SK-N-SH (cell line): ENCODE measurements around the gene MYO1F. TPM values are rescaled to one million over a fixed set of nuclear protein-coding genes. Genes with fewer than 3 reads are reported as not detected.

Source experiments
- CTCF ChIA-PET: fragments of 300-600, 350-600 bp; formaldehyde crosslinking; extraction: SDS; loops from one replicate; lab custom pipeline; 2021; lab: Yijun Ruan, JAX
- POLR2A ChIA-PET: fragments of 350-600 bp; sonication (Branson Sonifier 250); formaldehyde crosslinking; extraction: SDS; loops from one replicate; lab custom pipeline; 2020; ENCODE audit warnings: antibody characterized with exemption, inconsistent platforms; lab: Yijun Ruan, JAX
- DNase-seq: peaks from one replicate; pipeline ENCODE4 v3.0.0; 2012
- H2AFZ ChIP-seq: fragments of 200-600 bp; sonication (generic); 2 replicates; pipeline ENCODE4 v1.8.1; 2016; ENCODE audit warnings: antibody characterized with exemption, mild to moderate bottlenecking, low read depth
- H3F3A ChIP-seq: fragments of 200-600 bp; sonication (generic); replicated peaks from 2 replicates; pipeline ENCODE3; 2016; ENCODE audit warnings: antibody characterized with exemption, mild to moderate bottlenecking; ENCODE audit not compliant: insufficient read depth
- H3K27ac ChIP-seq, 2 experiments: fragments of 200-500 bp in 1 of 2; fragments of 200-600 bp in 1 of 2; sonication (Bioruptor generic) in 1 of 2; sonication (generic), shearing (Covaris generic) in 1 of 2; 2 replicates each; pipeline versions ENCODE4 v1.5.1 to v1.6.1; 2014 to 2016; ENCODE audit warnings: low read depth in 2 of 2, inconsistent platforms in 1 of 2, low read length in 1 of 2, mild to moderate bottlenecking in 1 of 2, mixed read lengths in 1 of 2
- H3K27me3 ChIP-seq: fragments of 200-600 bp; sonication (generic), shearing (Covaris generic); 2 replicates; pipeline ENCODE4 v1.6.1; 2016; ENCODE audit warnings: mixed run types; ENCODE audit not compliant: insufficient read depth
- H3K36me3 ChIP-seq, 2 experiments: fragments of 200-500 bp in 1 of 2; fragments of 200-600 bp in 1 of 2; sonication (Bioruptor generic) in 1 of 2; sonication (generic) in 1 of 2; replicated peaks in 1 of 2; 2 replicates each; pipeline versions ENCODE3 to v1.5.1; 2014 to 2016; ENCODE audit warnings: low read length in 1 of 2, mild to moderate bottlenecking in 1 of 2; ENCODE audit not compliant: insufficient read depth in 2 of 2, control insufficient read depth in 1 of 2
- H3K4me1 ChIP-seq, 2 experiments: fragments of 200-500 bp in 1 of 2; fragments of 200-600 bp in 1 of 2; sonication (Bioruptor generic) in 1 of 2; sonication (generic), shearing (Covaris generic) in 1 of 2; 2 replicates each; pipeline versions ENCODE4 v1.5.1 to v1.6.1; 2014 to 2016; ENCODE audit warnings: low read depth in 1 of 2, low read length in 1 of 2, mixed run types in 1 of 2; ENCODE audit not compliant: insufficient read depth in 2 of 2, control insufficient read depth in 1 of 2
- H3K4me2 ChIP-seq: fragments of 200-600 bp; sonication (generic), shearing (Covaris generic); 2 replicates; pipeline ENCODE4 v1.6.1; 2017; ENCODE audit warnings: mixed run types
- H3K4me3 ChIP-seq, 2 experiments: fragments of 200-500 bp in 1 of 2; fragments of 200-600 bp in 1 of 2; sonication (Bioruptor generic) in 1 of 2; sonication (generic), shearing (Covaris generic) in 1 of 2; 2 replicates each; pipeline versions ENCODE4 v1.5.1 to v1.8.1; 2014 to 2016; ENCODE audit warnings: low read depth in 2 of 2, inconsistent platforms in 1 of 2, low read length in 1 of 2, mild to moderate bottlenecking in 1 of 2, mixed read lengths in 1 of 2, moderate library complexity in 1 of 2
- H3K79me2 ChIP-seq: fragments of 200-600 bp; sonication (generic); 2 replicates; pipeline ENCODE4 v1.8.1; 2017; ENCODE audit warnings: mild to moderate bottlenecking; ENCODE audit not compliant: insufficient read depth
- H3K9ac ChIP-seq: fragments of 200-600 bp; sonication (generic); 2 replicates; pipeline ENCODE4 v1.6.1; 2017; ENCODE audit warnings: mixed run types
- H3K9me2 ChIP-seq: fragments of 200-600 bp; sonication (generic); 2 replicates; pipeline ENCODE4 v1.6.1; 2017; ENCODE audit warnings: mixed run types
- H3K9me3 ChIP-seq: fragments of 200-600 bp; sonication (generic); 2 replicates; pipeline ENCODE4 v1.6.1; 2017; ENCODE audit warnings: mixed run types, mild to moderate bottlenecking, moderate library complexity
- H4K20me1 ChIP-seq: fragments of 200-600 bp; sonication (generic); 2 replicates; pipeline ENCODE4 v1.6.1; 2017; ENCODE audit warnings: mild to moderate bottlenecking, mixed run types; ENCODE audit not compliant: insufficient read depth
- CHD2 ChIP-seq: fragments of 150-350 bp; IDR thresholded peaks from 2 replicates; pipeline ENCODE4 v1.6.1; 2018; ENCODE audit warnings: low read length; ENCODE audit not compliant: partially characterized antibody
- CTCF ChIP-seq: fragments of 200-600 bp; sonication (generic); IDR thresholded peaks from 2 replicates; pipeline ENCODE4 v1.6.1; 2017; ENCODE audit warnings: antibody characterized with exemption, mild to moderate bottlenecking, moderate library complexity
- EZH2phosphoT487 ChIP-seq: fragments of 200-600 bp; sonication (generic); IDR thresholded peaks from 2 replicates; pipeline ENCODE4 v1.6.1; 2017; ENCODE audit warnings: low read depth, mixed run types, mild to moderate bottlenecking, antibody characterized with exemption, moderate library complexity, borderline replicate concordance
- FOXM1 ChIP-seq: IDR thresholded peaks from 2 replicates; pipeline ENCODE4 v1.4.0; 2012; ENCODE audit warnings: low read depth, mild to moderate bottlenecking
- GABPA ChIP-seq: IDR thresholded peaks from 2 replicates; pipeline ENCODE4 v1.4.0; 2012; ENCODE audit warnings: low read depth, mild to moderate bottlenecking
- GATA2 ChIP-seq: sonication (generic); formaldehyde crosslinking; IDR thresholded peaks from 2 replicates; pipeline ENCODE4 v1.5.0; 2020; ENCODE audit warnings: mild to moderate bottlenecking, missing genetic modification reagents
- JUND ChIP-seq: IDR thresholded peaks from 2 replicates; pipeline ENCODE4 v1.4.0; 2012
- NRF1 ChIP-seq: IDR thresholded peaks from 2 replicates; pipeline ENCODE4 v1.6.1; 2012; ENCODE audit warnings: low read depth, mild to moderate bottlenecking, low read length
- REST ChIP-seq: IDR thresholded peaks from 2 replicates; pipeline ENCODE4 v1.6.1; 2012; ENCODE audit warnings: mild to moderate bottlenecking, low read depth, low read length, moderate library complexity
- RFX5 ChIP-seq: IDR thresholded peaks from 2 replicates; pipeline ENCODE4 v1.6.1; 2012; ENCODE audit warnings: mild to moderate bottlenecking, improper control_type of control experiment, low read length
- SIN3A ChIP-seq: IDR thresholded peaks from 2 replicates; pipeline ENCODE4 v1.6.1; 2012; ENCODE audit warnings: low read depth, mild to moderate bottlenecking, low read length, moderate library complexity, borderline replicate concordance
- TAF1 ChIP-seq: IDR thresholded peaks from 2 replicates; pipeline ENCODE4 v1.6.1; 2012; ENCODE audit warnings: low read depth, mild to moderate bottlenecking, low read length, moderate library complexity, borderline replicate concordance
- TCF12 ChIP-seq: IDR thresholded peaks from 2 replicates; pipeline ENCODE4 v1.4.0; 2012
- TEAD4 ChIP-seq: IDR thresholded peaks from 2 replicates; pipeline ENCODE4 v1.4.0; 2012; ENCODE audit warnings: mild to moderate bottlenecking, borderline replicate concordance; ENCODE audit not compliant: insufficient read depth
- YY1 ChIP-seq: IDR thresholded peaks from 2 replicates; pipeline ENCODE4 v1.4.0; 2012; ENCODE audit warnings: low read depth, mild to moderate bottlenecking
- WGBS: methylation state at CpG from one replicate; pipeline ENCODE4 v1.1.6; 2017; ENCODE audit warnings: low lambda C conversion rate; 5-methylcytosine and 5-hydroxymethylcytosine counted together
- polyA plus RNA-seq, 3 experiments: library from polyadenylated mRNA; depleted of rRNA; stranded (reverse); fragments of >200 nt; gene quantifications; 2 replicates each; pipeline ENCODE4 v1.2.3, GENCODE V29; 2012
- TF ChIP-seq, protein P1 (sequence below): IDR thresholded peaks from 2 replicates; pipeline ENCODE4 v1.4.0; 2012; ENCODE audit warnings: low read depth, borderline replicate concordance
- TF ChIP-seq, protein P2 (sequence below): fragments of 150-350 bp; IDR thresholded peaks from 2 replicates; pipeline ENCODE4 v1.6.1; 2017; ENCODE audit warnings: antibody characterized with exemption, low read length, low read depth, borderline replicate concordance

Gene MYO1F
- polyA plus RNA-seq, 1 of the 3 experiments (the other 2 are of a cell fraction) = 0.51 TPM

DNA sequence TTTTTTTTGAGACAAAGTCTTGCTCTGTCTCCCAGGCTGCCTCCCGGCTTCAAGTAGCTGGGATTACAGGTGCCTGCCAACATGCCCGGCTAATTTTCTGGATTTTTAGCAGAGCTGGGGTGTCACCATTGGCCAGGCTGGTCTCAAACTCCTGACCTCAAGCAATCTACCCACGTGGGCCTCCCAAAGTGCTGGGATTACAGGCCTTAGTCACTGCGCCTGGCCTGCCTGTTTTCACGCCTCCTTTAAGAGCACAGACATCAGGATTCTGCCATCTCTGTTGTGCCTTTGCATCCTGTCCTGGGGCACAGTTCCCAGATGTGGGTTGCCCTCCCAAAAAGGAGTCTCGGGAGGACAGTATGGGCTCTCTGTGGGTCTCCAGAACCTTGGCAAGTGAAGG is 72.3 kb downstream of the MYO1F start:
- ChIA-PET POLR2A (interaction anchor here (1.1 to 1.8 kb wide), 4 partner anchors 9 to 184 kb away, joined by 3 to 7 read pairs (median 6); partner anchors contain the start of genes NDUFA7, RPS28 and ZNF414), CTCF (interaction anchor here (0.8 to 4.4 kb wide), 12 partner anchors 10 to 151 kb away, joined by 3 to 51 read pairs (median 4); partner anchors contain the start of genes MARCHF2 and MYO1F)
- no peak for DNase-seq
- H3K27ac ChIP-seq = no peak overlapping the region
- H3K4me2 ChIP-seq = no peak overlapping the region
- TF ChIP-seq CTCF = no peak
- TF ChIP-seq, protein P1, sequence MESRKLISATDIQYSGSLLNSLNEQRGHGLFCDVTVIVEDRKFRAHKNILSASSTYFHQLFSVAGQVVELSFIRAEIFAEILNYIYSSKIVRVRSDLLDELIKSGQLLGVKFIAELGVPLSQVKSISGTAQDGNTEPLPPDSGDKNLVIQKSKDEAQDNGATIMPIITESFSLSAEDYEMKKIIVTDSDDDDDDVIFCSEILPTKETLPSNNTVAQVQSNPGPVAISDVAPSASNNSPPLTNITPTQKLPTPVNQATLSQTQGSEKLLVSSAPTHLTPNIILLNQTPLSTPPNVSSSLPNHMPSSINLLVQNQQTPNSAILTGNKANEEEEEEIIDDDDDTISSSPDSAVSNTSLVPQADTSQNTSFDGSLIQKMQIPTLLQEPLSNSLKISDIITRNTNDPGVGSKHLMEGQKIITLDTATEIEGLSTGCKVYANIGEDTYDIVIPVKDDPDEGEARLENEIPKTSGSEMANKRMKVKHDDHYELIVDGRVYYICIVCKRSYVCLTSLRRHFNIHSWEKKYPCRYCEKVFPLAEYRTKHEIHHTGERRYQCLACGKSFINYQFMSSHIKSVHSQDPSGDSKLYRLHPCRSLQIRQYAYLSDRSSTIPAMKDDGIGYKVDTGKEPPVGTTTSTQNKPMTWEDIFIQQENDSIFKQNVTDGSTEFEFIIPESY = no peak
- TF ChIP-seq TEAD4 = no peak
- no peak for TF ChIP-seq RFX5
- no peak for TF ChIP-seq SIN3A
- no peak for TF ChIP-seq REST
- TF ChIP-seq, protein P2, sequence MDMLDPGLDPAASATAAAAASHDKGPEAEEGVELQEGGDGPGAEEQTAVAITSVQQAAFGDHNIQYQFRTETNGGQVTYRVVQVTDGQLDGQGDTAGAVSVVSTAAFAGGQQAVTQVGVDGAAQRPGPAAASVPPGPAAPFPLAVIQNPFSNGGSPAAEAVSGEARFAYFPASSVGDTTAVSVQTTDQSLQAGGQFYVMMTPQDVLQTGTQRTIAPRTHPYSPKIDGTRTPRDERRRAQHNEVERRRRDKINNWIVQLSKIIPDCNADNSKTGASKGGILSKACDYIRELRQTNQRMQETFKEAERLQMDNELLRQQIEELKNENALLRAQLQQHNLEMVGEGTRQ = no peak
- TF ChIP-seq GATA2 (CRISPR knock-in tag) = no peak
- TF ChIP-seq GABPA = no peak
- no peak for TF ChIP-seq NRF1
- TF ChIP-seq CHD2 = no peak
- TF ChIP-seq TCF12 = no peak
- no peak for TF ChIP-seq JUND
- no peak for TF ChIP-seq EZH2phosphoT487
- TF ChIP-seq FOXM1 = no peak
- no peak for TF ChIP-seq TAF1
- no peak for TF ChIP-seq YY1
- H3K27me3 ChIP-seq = no peaks in the 10 kb centered on the region
- H4K20me1 ChIP-seq = no peaks in the 10 kb centered on the region
- H3F3A ChIP-seq = no peaks in the 10 kb centered on the region
- no peaks in the 10 kb centered on the region for H3K9me2 ChIP-seq
- H3K4me3 ChIP-seq = no peak overlapping the region
- no peaks in the 10 kb centered on the region for H3K36me3 ChIP-seq
- no peak overlapping the region for H2AFZ ChIP-seq
- H3K4me1 ChIP-seq = peaks cover 0 to 5% of the 10 kb centered on the region in 2 experiments; a peak in 1 of 4 replicates
- H3K9ac ChIP-seq = no peak overlapping the region
- H3K79me2 ChIP-seq = no peaks in the 10 kb centered on the region
- WGBS = 90% methylated on average over 5 of the region's 6 CpGs
- H3K9me3 ChIP-seq = no peaks in the 10 kb centered on the region
